T-helper 17 cell (primary cell): ENCODE results near the gene NAXE. TPM values are rescaled to one million over a fixed set of nuclear protein-coding genes. Genes with fewer than 3 reads are reported as not detected.

Experiments used
- ATAC-seq: fragments of 150-1000 bp; cut with Tn5 transposase; 2 replicates; pipeline ENCODE4 v1.10.0; 2021; ENCODE audit warnings: mild to moderate bottlenecking, moderate library complexity
- DNase-seq, 3 donors: peaks; one replicate each; pipeline versions ENCODE4 v3.0.0 to v3.0.0-alpha.2; 2020 to 2021
- H3K9me3 ChIP-seq: one replicate; pipeline ENCODE4 v1.7.0; 2013; ENCODE audit warnings: low read length, mild to moderate bottlenecking; ENCODE audit not compliant: control insufficient read depth, poor library complexity, severe bottlenecking
- H3K27ac Mint-ChIP-seq: one replicate; pipeline ENCODE4 v1.8.0; 2022; ENCODE audit warnings: mild to moderate bottlenecking, moderate library complexity, mixed read lengths
- H3K27me3 Mint-ChIP-seq: one replicate; pipeline ENCODE4 v1.8.0; 2022; ENCODE audit warnings: mixed read lengths
- H3K36me3 Mint-ChIP-seq: one replicate; pipeline ENCODE4 v1.8.0; 2022; ENCODE audit warnings: low read depth, mixed read lengths
- H3K4me1 Mint-ChIP-seq: one replicate; pipeline ENCODE4 v1.8.0; 2022; ENCODE audit warnings: mild to moderate bottlenecking, mixed read lengths
- H3K4me3 Mint-ChIP-seq: one replicate; pipeline ENCODE4 v1.8.0; 2022; ENCODE audit warnings: mild to moderate bottlenecking, moderate library complexity, mixed read lengths
- total RNA-seq, 4 donors: library from RNA in 2 of 4; stranded (reverse) in 2 of 4; gene quantifications; one replicate each; pipeline ENCODE4 v1.2.3 and lab custom pipeline; 2022 to 2026

Gene NAXE
- total RNA-seq, 2 donors from 2014 or later, result 27.5 to 32.0 TPM

- H3K36me3 Mint-ChIP-seq, result peaks cover 12% of the 10 kb centered on the region
- ATAC-seq (peak; percentile 34), DNase-seq (peak in 1 of 3 donors; percentile 18)
- H3K27ac Mint-ChIP-seq, result no peak within 1 kb of the TSS
- no peaks in the 10 kb centered on the region for H3K9me3 ChIP-seq
- peaks cover 28% of the 10 kb centered on the region for H3K4me1 Mint-ChIP-seq
- H3K27me3 Mint-ChIP-seq, result peaks cover 85% of the 10 kb centered on the region
- H3K4me3 Mint-ChIP-seq, result peak within 1 kb of the TSS; percentile 80
These were observed 50.2 kb downstream of the NAXE start, which contains the start of gene BCAN for GRCh38 chr1:156641761-156642264. Gene BCAN (plus strand): TSS chr1:156642117. CDS start chr1:156646055, 3,938 bp downstream.

GRCh38 chr1:156642265-156643048 is 50.9 kb downstream of the NAXE start:
- H3K9me3 ChIP-seq, result no peaks in the 10 kb centered on the region
- peaks cover 28% of the 10 kb centered on the region for H3K4me1 Mint-ChIP-seq
- no peak overlapping the region for H3K27ac Mint-ChIP-seq
- peaks cover 89% of the 10 kb centered on the region for H3K27me3 Mint-ChIP-seq
- DNase-seq, result no peak
- peak; percentile 9 for ATAC-seq
- H3K36me3 Mint-ChIP-seq, result peaks cover 12% of the 10 kb centered on the region
- H3K4me3 Mint-ChIP-seq, result peak overlapping the region; percentile 75

DNA sequence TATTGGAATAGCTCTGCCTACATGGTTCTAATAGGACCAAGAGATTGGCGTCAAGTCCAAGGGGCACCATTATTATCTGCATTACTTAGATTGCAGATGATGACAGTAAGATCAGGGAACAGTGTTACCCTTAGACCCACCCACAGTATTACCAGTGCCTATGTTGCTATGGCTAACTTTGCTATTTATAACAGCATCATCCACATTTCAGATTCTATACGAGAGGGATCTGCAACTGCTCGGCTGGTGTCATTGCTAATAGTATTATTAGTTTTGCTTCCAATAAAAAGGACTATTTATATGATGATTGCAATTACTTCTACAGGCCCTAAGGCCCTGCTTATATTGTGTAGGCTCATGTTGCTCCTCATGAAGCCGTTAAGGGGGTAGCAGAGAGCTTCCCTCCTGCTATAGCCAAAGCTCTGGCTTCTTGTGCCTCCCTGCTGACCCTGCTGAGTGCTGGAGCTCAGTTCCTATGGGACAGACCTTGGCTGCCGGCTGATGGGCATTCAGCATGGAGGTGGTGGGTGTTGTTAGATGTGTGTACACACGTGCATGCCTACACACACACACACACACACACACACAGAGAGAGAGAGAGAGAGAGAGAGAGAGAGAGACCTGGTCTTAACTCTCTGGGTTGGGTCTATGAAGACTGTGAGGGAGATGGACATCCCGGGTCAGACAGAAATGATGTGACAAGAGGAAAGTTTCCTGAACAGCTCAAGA is 51.6 kb downstream of the NAXE start:
- Mint-ChIP-seq H3K27me3 (peaks cover 93% of the 10 kb centered on the region), H3K27ac (no peak overlapping the region), H3K36me3 (peaks cover 12% of the 10 kb centered on the region), H3K4me3 (peak overlapping the region; percentile 43), H3K4me1 (peaks cover 28% of the 10 kb centered on the region)
- peak; percentile 7 for ATAC-seq
- no peaks in the 10 kb centered on the region for H3K9me3 ChIP-seq
- no peak for DNase-seq

GRCh38 chr1:156643778-156644092 is 52.2 kb downstream of the NAXE start:
- DNase-seq (no peak), ATAC-seq (peak; percentile 79)
- Mint-ChIP-seq H3K36me3 (peaks cover 12% of the 10 kb centered on the region), H3K4me1 (peaks cover 28% of the 10 kb centered on the region), H3K27ac (no peak overlapping the region), H3K27me3 (peaks cover 93% of the 10 kb centered on the region), H3K4me3 (no peak overlapping the region)
- H3K9me3 ChIP-seq, result no peaks in the 10 kb centered on the region

Other genes starting within 250 kb of the NAXE start
- not detected for gene RHBG, start 222.6 kb upstream of the NAXE start, total RNA-seq
- gene MEF2D, start 91.0 kb upstream of the NAXE start, total RNA-seq, result 100 to 1,000 TPM; 142 to 157 TPM
- not detected for gene IQGAP3, start 19.2 kb upstream of the NAXE start, total RNA-seq
- under 1 TPM in 1 of 2 donors, not detected in 1; 0.94 TPM for gene TTC24, start 12.1 kb upstream of the NAXE start, total RNA-seq
- gene GPATCH4, start 9.7 kb downstream of the NAXE start, total RNA-seq, result 10 to 100 TPM; 39.2 to 39.6 TPM
- under 1 TPM in 1 of 2 donors, not detected in 1; 0.35 TPM for gene HAPLN2, start 27.6 kb downstream of the NAXE start, total RNA-seq
- gene BCAN, start 50.3 kb downstream of the NAXE start, total RNA-seq, result not detected
- gene NES, start 85.6 kb downstream of the NAXE start, total RNA-seq, result not detected
- 1 to 10 TPM; 1.5 to 4.5 TPM for gene CRABP2, start 113.8 kb downstream of the NAXE start, total RNA-seq
- 10 to 100 TPM; 13.1 to 21.6 TPM for gene METTL25B, start 136.7 kb downstream of the NAXE start, total RNA-seq
- gene ISG20L2, start 137.0 kb downstream of the NAXE start, total RNA-seq, result 10 to 100 TPM; 41.4 to 54.2 TPM
- 10 to 100 TPM; 18.7 to 25.1 TPM for gene MRPL24, start 149.3 kb downstream of the NAXE start, total RNA-seq
- 100 to 1,000 TPM in 1 of 2 donors, 10 to 100 TPM in 1; 75.3 to 100 TPM for gene HDGF, start 159.9 kb downstream of the NAXE start, total RNA-seq
- gene PRCC, start 175.8 kb downstream of the NAXE start, total RNA-seq, result 10 to 100 TPM; 51.0 to 82.4 TPM
- gene SH2D2A, start 225.1 kb downstream of the NAXE start, total RNA-seq, result 100 to 1,000 TPM; 129 to 137 TPM